PC-9 (cell line): ENCODE measurements around the gene CAPN1. TPM values are rescaled to one million over a fixed set of nuclear protein-coding genes. Genes with fewer than 3 reads are reported as not detected.
"Not testable (repeated sequence)": the region's sequence is repeated elsewhere in the genome, so short reads cannot be mapped to it uniquely, and the experiment has no call there.

Source experiments
- BruUV-seq: library from RNA; stranded (reverse); fragments of 400-500 nt; replicated peaks from 2 replicates; lab custom pipeline; 2021; lab: Mats Ljungman, UMichigan
- CTCF ChIA-PET: fragments of 300-600 bp; sonication (Branson Sonifier 250); formaldehyde crosslinking; loops from one replicate; lab custom pipeline; 2022; ENCODE audit warnings: antibody characterized with exemption; lab: Charles Lee
- POLR2A ChIA-PET: fragments of 300-600 bp; sonication (Branson Sonifier 250); formaldehyde crosslinking; loops from one replicate; lab custom pipeline; 2022; ENCODE audit warnings: antibody characterized with exemption; ENCODE audit not compliant: unreplicated experiment; lab: Charles Lee
- DNase-seq, 2 experiments: peaks; one replicate each; pipeline versions ENCODE4 v3.0.0 to v3.0.0-alpha.2; 2015 to 2022; ENCODE audit warnings: mixed read lengths in 1 of 2
- H2AFZ ChIP-seq: fragments of 200-600 bp; sonication (generic); 2 replicates; pipeline ENCODE4 v1.8.1; 2017; ENCODE audit warnings: antibody characterized with exemption
- H3F3A ChIP-seq: fragments of 200-600 bp; sonication (generic); 2 replicates; pipeline ENCODE4 v1.8.1; 2017; ENCODE audit warnings: antibody characterized with exemption, mild to moderate bottlenecking, low read depth; ENCODE audit not compliant: insufficient read depth
- H3K27ac ChIP-seq: fragments of 200-600 bp; sonication (generic); 2 replicates; pipeline ENCODE4 v1.6.1; 2016; ENCODE audit warnings: mixed run types
- H3K27me3 ChIP-seq: fragments of 200-600 bp; sonication (generic); 2 replicates; pipeline ENCODE4 v1.6.1; 2016; ENCODE audit warnings: low read depth, mixed run types; ENCODE audit not compliant: insufficient read depth
- H3K36me3 ChIP-seq: fragments of 200-600 bp; sonication (generic); 2 replicates; pipeline ENCODE4 v1.6.1; 2016; ENCODE audit warnings: low read depth, mixed run types
- H3K4me1 ChIP-seq: fragments of 200-600 bp; sonication (generic); replicated peaks from 2 replicates; pipeline ENCODE4 v1.6.1; 2016; ENCODE audit warnings: mixed run types; ENCODE audit not compliant: insufficient read depth
- H3K4me2 ChIP-seq: fragments of 200-600 bp; sonication (generic); 2 replicates; pipeline ENCODE4 v1.6.1; 2017; ENCODE audit warnings: mixed run types
- H3K4me3 ChIP-seq: fragments of 200-600 bp; sonication (generic); 2 replicates; pipeline ENCODE4 v1.6.1; 2016; ENCODE audit warnings: mixed run types
- H3K79me2 ChIP-seq: fragments of 200-600 bp; sonication (generic); 2 replicates; pipeline ENCODE4 v1.6.1; 2017; ENCODE audit warnings: low read depth, mixed run types
- H3K9me2 ChIP-seq: fragments of 200-600 bp; sonication (generic); 2 replicates; pipeline ENCODE4 v1.8.1; 2017; ENCODE audit warnings: mild to moderate bottlenecking; ENCODE audit not compliant: insufficient read depth
- H3K9me3 ChIP-seq: fragments of 200-600 bp; sonication (generic); 2 replicates; pipeline ENCODE4 v1.8.1; 2016; ENCODE audit warnings: low read depth; ENCODE audit not compliant: insufficient read depth
- H4K20me1 ChIP-seq: fragments of 200-600 bp; sonication (generic); 2 replicates; pipeline ENCODE4 v1.8.1; 2017; ENCODE audit not compliant: insufficient read depth
- EZH2 ChIP-seq: fragments of 200-600 bp; sonication (generic); IDR thresholded peaks from 2 replicates; pipeline ENCODE4 v1.8.0; 2017; ENCODE audit warnings: antibody characterized with exemption, low read depth
- intact Hi-C: fragments of 100-400 bp; cut with micrococcal nuclease; formaldehyde crosslinking; loops from one replicate; pipeline ENCODE4 v1.10.0; 2022; ENCODE audit not compliant: unreplicated experiment
- total RNA-seq: library from RNA; stranded (reverse); gene quantifications from 2 replicates; pipeline ENCODE4 v1.2.3, GENCODE V29; 2021
- TF ChIP-seq, protein P1 (sequence below): fragments of 200-600 bp; sonication (generic); conservative IDR thresholded peaks from 2 replicates; pipeline ENCODE4 v1.6.1; 2017; ENCODE audit warnings: mixed run types, antibody characterized with exemption, mild to moderate bottlenecking, moderate library complexity

CAPN1 gene
- total RNA-seq, 1 experiment from 2014 or later = 559 TPM

DNA sequence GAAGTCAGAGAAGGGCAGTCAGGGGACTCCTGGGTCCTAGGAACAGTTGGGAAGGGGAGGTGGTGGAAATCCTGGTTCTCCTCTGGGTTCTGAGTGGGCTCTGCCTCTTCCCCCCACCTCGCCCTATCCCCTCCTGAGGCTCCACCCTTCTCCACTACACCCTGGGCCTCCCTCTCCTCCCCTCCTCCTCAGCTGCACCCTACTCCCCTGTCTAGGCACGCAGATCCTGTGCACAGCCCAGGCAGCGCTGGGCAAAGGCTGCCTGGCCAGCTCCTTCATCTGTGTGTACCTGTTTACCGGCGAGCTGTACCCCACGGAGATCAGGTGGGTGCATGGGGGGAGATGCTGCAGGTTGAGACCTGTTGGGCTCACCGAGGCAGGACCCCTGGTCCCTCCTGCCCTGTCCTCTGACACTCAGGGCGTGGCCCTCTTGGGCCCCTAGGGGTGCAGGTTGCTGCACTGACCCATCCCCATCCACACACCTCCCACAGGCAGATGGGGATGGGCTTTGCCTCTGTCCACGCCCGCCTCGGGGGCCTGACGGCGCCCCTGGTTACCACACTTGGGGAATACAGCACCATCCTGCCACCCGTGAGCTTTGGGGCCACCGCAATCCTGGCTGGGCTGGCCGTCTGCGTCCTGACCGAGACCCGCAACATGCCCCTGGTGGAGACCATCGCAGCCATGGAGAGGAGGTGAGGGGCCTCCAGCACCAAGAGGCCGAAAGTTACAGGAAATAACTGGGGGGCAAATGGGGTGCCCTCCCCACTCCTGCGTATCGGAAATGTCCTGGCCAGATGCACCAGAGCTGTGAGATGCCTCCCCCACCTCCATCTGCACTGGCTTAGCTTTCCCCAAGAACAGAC lies 54.7 kb downstream of the CAPN1 start:
- no peaks in the 10 kb centered on the region for H3K9me3 ChIP-seq
- H3K27me3 ChIP-seq = no peaks in the 10 kb centered on the region
- peaks cover 9% of the 10 kb centered on the region; the same call in 1 of the 2 replicates for H4K20me1 ChIP-seq
- H3K4me1 ChIP-seq = peaks cover 10% of the 10 kb centered on the region; the same call in 1 of the 2 replicates
- no peak for TF ChIP-seq EZH2
- TF ChIP-seq, protein P1, sequence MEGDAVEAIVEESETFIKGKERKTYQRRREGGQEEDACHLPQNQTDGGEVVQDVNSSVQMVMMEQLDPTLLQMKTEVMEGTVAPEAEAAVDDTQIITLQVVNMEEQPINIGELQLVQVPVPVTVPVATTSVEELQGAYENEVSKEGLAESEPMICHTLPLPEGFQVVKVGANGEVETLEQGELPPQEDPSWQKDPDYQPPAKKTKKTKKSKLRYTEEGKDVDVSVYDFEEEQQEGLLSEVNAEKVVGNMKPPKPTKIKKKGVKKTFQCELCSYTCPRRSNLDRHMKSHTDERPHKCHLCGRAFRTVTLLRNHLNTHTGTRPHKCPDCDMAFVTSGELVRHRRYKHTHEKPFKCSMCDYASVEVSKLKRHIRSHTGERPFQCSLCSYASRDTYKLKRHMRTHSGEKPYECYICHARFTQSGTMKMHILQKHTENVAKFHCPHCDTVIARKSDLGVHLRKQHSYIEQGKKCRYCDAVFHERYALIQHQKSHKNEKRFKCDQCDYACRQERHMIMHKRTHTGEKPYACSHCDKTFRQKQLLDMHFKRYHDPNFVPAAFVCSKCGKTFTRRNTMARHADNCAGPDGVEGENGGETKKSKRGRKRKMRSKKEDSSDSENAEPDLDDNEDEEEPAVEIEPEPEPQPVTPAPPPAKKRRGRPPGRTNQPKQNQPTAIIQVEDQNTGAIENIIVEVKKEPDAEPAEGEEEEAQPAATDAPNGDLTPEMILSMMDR = no peak
- H3K4me3 ChIP-seq = no peak overlapping the region
- peaks cover 46% of the 10 kb centered on the region; the same call in 1 of the 2 replicates for H3F3A ChIP-seq
- no peak overlapping the region for H3K4me2 ChIP-seq
- no peaks in the 10 kb centered on the region for H3K9me2 ChIP-seq
- peaks cover 11% of the 10 kb centered on the region; the same call in 1 of the 2 replicates for H3K36me3 ChIP-seq
- CTCF ChIA-PET = no interaction called here
- intact Hi-C loops = no loop called here
- no peak overlapping the region for H2AFZ ChIP-seq
- no peak overlapping the region for H3K27ac ChIP-seq
- H3K79me2 ChIP-seq = no peaks in the 10 kb centered on the region
- DNase-seq = no peak
- no TSS peak for BruUV-seq
- POLR2A ChIA-PET = no interaction called here

DNA sequence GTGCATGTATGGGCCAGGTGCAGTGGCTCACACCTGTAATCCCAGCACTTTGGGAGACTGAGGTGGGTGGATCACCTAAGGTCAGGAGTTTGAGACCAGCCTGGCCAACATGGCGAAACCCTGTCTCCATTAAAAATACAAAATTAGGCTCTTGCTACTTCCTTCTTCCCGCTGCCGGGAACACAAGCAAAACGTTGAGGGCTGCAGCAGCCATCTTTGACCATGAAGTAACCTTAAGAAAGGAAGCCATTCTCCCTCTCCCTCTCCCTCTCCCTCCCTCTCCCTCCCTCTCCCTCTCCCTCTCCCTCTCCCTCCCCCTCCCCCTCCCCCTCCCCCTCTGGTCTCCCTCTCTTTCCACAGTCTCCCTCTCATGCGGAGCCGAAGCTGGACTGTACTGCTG lies 56.6 kb downstream of the CAPN1 start:
- H3K9me3 ChIP-seq, H3K4me3 ChIP-seq, H3K36me3 ChIP-seq, H3K27me3 ChIP-seq, BruUV-seq, intact Hi-C loops, H3K4me1 ChIP-seq, H3K27ac ChIP-seq, H3K9me2 ChIP-seq, POLR2A ChIA-PET, H3K4me2 ChIP-seq, CTCF ChIA-PET, H2AFZ ChIP-seq, DNase-seq, H4K20me1 ChIP-seq, H3K79me2 ChIP-seq: not testable (repeated sequence)
- peaks cover 46% of the 10 kb centered on the region; the same call in 1 of the 2 replicates for H3F3A ChIP-seq

DNA sequence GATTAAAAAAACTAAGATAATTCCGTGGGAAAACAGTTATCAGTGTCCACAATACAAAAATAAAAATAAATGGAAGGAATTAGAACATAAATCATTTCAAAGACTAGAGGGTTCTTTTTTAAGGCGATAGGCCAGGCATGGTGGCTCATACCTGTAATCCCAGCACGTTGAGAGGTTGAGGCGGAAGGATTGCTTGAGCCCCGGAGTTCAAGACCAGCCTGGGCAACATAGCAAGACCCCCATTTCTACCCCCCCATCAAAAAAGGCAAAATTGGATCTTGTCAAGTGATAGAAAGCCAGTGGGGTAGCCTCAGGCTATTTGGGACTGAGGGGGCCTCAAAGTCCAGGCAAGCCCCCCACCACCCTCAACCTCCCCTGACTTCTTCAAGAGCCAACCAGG lies 59.4 kb downstream of the CAPN1 start:
- Histone ChIP-seq H3K4me1 (no peaks in the 10 kb centered on the region), H3K4me3 (no peak overlapping the region), H3K9me2 (no peaks in the 10 kb centered on the region), H3K4me2 (no peak overlapping the region), H3K79me2 (no peaks in the 10 kb centered on the region), H3K9me3 (no peaks in the 10 kb centered on the region; the same call in 1 of the 2 replicates), H3K27ac (no peak overlapping the region), H2AFZ (no peak overlapping the region), H3K27me3 (no peaks in the 10 kb centered on the region), H4K20me1 (no peaks in the 10 kb centered on the region), H3F3A (peaks cover 35% of the 10 kb centered on the region; the same call in 1 of the 2 replicates), H3K36me3 (peaks cover 6% of the 10 kb centered on the region; the same call in 1 of the 2 replicates)
- TF ChIP-seq EZH2 = no peak
- TF ChIP-seq, protein P1 = no peak
- no peak for DNase-seq
- ChIA-PET CTCF (no interaction called here), POLR2A (no interaction called here)
- intact Hi-C loops = no loop called here
- BruUV-seq = no TSS peak
